GM23248 (cell line): ENCODE results near the gene TLR1.

Experiments
- EZH2 ChIP-seq: fragments of 200-600 bp; sonication (generic); IDR thresholded peaks from 2 replicates; pipeline ENCODE4 v1.6.1; 2018; ENCODE audit warnings: antibody characterized with exemption, mild to moderate bottlenecking; ENCODE audit not compliant: insufficient read depth, poor library complexity, severe bottlenecking
- EZH2phosphoT487 ChIP-seq: fragments of 200-600 bp; sonication (generic); IDR thresholded peaks from 2 replicates; pipeline ENCODE4 v1.6.1; 2018; ENCODE audit warnings: antibody characterized with exemption, moderate library complexity, mild to moderate bottlenecking, low read depth; ENCODE audit not compliant: insufficient read depth

- no peak for TF ChIP-seq EZH2
- no peak for TF ChIP-seq EZH2phosphoT487
Observed at GRCh38 chr4:38764277-38764676, 40.3 kb downstream of the TLR1 start.
